ENCODE results near the gene TMEM50B.
"Not testable (repeated sequence)": the region's sequence is repeated elsewhere in the genome, so short reads cannot be mapped to it uniquely, and the experiment has no call there.

The TMEM50B gene

GRCh38 chr21:33477066-33477465, 2.7 kb downstream of the TMEM50B start:
- DNase-seq = no peak

DNA sequence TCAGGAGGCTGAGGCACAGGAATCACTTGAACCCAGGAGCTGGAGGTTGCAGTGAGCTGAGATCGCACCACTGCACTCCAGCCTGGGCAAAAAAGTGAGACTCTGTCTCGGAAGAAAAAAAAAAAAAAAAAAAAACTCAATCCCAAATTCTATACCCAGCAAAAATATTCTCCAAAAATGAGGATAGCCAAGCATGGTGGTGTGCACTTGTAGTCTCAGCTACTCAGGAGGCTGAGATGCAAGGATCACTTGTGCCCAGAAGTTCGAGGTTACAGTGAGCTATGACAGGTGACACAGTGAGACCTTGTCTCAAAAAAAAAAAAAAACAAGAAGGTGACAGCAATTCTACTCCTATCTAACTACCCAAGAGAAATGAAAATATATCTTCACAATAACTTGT, 6.4 kb downstream of the TMEM50B start:
- no peak for DNase-seq

DNA sequence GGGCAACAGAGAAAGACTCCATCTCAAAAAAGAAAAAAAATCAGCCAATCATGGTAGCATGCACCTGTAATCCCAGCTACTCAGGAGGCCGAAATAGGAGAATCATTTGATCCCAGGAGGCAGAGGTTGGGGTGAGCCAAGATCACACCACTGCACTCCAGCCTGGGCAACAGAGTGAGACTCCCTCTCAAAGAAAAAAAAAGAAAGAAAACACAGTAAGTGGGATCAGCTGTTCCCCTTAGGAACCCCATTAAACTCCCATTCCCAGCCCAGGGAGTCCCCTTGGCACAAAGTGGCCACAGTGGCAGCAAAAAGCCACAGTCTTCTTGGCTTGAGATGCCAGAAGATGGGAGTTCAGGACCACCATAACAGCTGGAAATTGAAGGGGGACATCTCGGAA, 9.1 kb downstream of the TMEM50B start:
- no peak for DNase-seq

- not testable (repeated sequence) for DNase-seq
These were observed 10.6 kb downstream of the TMEM50B start for GRCh38 chr21:33469183-33469582.

DNA sequence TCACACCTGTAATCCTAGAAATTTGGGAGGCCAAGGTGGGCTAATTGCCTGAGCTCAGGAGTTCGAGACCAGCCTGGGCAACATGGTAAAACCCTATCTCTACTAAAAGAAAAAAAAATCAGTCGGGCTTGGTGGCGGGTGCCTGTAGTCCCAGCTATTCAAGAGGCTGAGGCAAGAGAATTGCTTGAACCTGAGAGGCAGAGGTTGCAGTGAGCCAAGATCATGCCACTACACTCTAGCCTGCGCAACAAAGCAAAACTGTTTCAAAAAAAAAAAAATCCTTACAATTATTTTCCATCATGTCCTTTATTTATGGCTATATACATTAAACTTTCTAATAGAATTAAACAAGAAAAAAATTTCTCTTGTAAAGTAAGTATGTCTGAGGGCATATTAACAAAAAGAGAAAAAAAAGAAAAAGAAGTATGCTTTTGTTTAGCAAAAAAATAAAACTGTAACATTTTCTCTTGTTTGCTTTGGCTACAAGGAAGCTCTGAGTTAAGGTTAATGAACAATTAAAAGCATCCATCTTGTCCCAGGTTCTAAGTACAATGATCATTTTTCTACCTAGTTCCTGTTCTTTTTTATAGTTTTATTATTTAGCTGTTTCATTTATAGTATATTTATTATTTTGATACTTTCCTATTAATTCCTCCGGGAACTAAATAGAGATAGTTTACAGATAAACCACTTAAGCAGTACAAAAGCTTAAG, 18.1 kb downstream of the TMEM50B start:
- DNase-seq = no peak

GRCh38 chr21:33458861-33459260, 20.9 kb downstream of the TMEM50B start:
- DNase-seq = no peak

GRCh38 chr21:33455686-33456446, 23.9 kb downstream of the TMEM50B start:
- DNase-seq = no peak

GRCh38 chr21:33452362-33452761, 27.4 kb downstream of the TMEM50B start:
- no peak for DNase-seq

- DNase-seq = peak; percentile 19
These were observed 28.1 kb downstream of the TMEM50B start for GRCh38 chr21:33451634-33452071.

- no peak for DNase-seq
These were observed 30.2 kb downstream of the TMEM50B start for GRCh38 chr21:33449616-33450015.

DNA sequence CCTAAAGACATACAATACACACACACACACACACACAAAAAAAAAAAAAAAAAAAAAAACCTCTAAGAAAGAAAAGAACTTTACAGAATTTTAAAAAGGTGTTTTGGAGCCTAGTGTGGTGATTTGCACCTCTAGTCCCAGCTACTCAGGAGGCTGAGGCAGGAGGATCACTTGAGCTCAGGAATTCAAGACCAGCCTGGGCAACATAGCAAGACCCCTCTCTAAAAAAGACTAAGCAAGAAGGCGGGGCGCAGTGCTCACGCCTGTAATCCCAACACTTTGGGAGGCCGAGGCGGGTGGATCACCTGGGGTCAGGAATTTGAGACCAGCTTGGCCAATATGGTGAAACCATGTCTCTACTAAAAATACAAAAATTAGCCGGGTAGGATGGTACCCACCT, 33.2 kb downstream of the TMEM50B start:
- DNase-seq = not testable (repeated sequence)

DNA sequence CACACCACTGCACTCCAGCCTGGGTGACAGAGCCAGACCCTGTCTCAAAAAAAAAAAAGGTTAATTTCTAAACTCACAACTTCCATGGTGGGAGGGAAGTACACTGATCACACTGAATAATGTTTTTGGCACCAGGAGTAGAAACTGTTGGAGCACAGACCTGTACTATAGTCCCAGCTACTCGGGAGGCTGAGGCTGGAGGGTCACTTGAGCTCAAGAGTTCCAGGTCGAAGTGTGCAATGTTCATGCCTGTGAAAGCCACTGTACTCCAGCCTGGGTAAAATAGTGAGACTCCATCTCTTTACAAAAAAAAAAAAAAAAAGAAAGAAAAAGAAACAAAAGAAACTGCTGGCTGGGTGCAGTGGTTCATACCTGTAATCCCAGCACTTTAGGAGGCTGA, 35.3 kb downstream of the TMEM50B start:
- no peak for DNase-seq

- no peak for DNase-seq
These were observed 36.6 kb downstream of the TMEM50B start for GRCh38 chr21:33443194-33443593.

GRCh38 chr21:33441489-33442477, 38.0 kb downstream of the TMEM50B start:
- DNase-seq = peak; percentile 66

GRCh38 chr21:33437140-33437539, 42.6 kb downstream of the TMEM50B start:
- no peak for DNase-seq

DNA sequence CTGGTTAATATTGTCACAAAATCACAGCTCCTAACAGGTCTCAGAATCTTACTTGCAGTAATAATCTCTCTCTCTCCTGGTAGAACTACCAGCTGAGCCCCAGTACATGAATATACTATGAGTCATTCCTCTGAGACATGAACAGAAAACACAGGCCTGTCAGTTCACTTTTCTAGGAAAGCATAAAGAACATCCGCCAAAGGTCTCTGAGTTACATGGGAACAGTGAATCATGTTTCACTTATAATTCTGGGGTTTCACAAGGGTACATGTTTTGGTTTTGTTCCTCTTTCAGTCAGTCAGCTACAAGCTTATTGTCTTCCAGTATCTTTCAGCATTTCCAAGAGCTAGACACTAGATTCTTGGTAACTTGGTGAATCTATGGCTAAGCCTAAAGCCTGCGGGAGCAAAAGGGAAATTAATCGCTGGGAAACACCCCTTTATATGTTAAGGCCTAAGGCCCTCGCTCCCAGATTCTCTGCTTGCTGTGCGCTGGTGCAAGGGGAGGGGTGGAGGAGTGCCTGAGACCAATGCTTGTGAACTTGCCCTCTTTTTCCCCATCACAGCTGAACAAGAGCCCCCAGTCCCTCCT, 44.9 kb downstream of the TMEM50B start:
- DNase-seq = no peak

GRCh38 chr21:33433425-33434114, 46.2 kb downstream of the TMEM50B start:
- DNase-seq = no peak

GRCh38 chr21:33433001-33433400, 46.8 kb downstream of the TMEM50B start:
- DNase-seq = no peak

DNA sequence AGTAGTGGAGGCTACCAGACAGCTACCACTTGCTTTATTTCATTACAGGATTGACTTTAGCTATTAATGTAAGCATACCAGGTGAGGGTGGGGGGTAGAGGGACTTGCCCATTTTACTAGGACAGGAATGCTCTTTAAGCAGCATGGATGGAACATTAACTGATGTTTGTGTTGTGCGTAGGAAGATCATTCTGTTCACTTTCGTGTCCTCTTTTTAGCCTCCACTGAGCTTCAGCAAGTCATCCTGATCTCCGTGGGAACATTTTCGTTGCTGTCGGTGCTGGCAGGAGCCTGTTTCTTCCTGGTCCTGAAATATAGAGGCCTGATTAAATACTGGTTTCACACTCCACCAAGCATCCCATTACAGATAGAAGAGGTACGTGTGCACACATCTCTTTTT, 47.3 kb downstream of the TMEM50B start:
- DNase-seq = no peak

GRCh38 chr21:33430858-33431257, 48.9 kb downstream of the TMEM50B start:
- no peak for DNase-seq

DNA sequence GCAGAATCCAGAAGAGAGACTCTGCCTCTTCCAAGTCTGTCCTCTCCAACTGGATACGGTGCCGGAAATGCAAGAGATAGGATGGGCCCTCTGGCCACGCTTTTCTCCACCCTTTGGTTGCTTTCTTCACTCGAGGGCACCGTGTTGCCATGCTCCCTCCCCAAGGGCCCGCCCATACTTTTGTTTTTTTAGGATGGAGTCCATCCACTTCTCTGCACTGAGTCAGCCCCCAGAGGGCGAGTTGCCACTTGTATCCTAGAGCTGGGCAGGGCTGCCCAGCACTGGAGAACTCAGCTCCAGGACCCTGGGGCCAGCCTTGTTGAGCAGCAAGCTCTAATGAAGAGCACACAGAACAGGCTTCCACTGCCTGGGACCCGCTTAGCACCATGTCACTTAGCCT, 51.1 kb downstream of the TMEM50B start:
- no peak for DNase-seq

DNA sequence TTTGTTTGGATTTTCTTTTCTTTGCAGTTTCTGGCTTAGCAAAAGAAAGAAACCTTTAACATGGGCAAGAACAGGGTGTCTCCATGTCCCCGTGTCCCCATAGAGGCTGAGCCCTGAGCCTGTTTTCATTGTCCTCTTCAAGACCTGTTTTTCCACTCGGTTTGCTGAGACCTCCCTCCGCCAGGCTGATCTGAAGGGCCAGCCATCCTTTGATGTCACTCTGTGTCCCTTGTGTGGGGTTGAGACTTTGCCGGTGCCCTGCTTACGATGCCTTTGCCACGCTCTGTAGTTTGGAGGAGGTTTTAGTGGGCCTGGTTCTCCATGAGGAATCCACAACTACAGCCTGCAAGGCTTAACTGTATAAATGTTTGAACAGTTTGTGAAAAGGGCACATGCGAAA, 52.7 kb downstream of the TMEM50B start:
- DNase-seq = no peak
